Activated T-cell treated with anti-CD3 and anti-CD28 coated beads, Interleukin-2, amount 50 U/mL, for 1 hour (primary cell): ENCODE results near the gene ZFP14.

Experiments used
- DNase-seq: peaks from one replicate; pipeline ENCODE4 v3.0.0-alpha.2; 2020

Gene ZFP14

GRCh38 chr19:36378625-36379509, at the start of gene ZFP14:
Gene ZFP14, minus strand, starts transcription at chr19:36379201. Its CDS starts 11,309 bp downstream, at chr19:36367892.
- DNase-seq: peak; percentile 94

- no peak for DNase-seq
Measured at GRCh38 chr19:36423925-36424324, 44.9 kb upstream of the ZFP14 start.

GRCh38 chr19:36421749-36422481, 42.9 kb upstream of the ZFP14 start:
- DNase-seq: no peak

DNA sequence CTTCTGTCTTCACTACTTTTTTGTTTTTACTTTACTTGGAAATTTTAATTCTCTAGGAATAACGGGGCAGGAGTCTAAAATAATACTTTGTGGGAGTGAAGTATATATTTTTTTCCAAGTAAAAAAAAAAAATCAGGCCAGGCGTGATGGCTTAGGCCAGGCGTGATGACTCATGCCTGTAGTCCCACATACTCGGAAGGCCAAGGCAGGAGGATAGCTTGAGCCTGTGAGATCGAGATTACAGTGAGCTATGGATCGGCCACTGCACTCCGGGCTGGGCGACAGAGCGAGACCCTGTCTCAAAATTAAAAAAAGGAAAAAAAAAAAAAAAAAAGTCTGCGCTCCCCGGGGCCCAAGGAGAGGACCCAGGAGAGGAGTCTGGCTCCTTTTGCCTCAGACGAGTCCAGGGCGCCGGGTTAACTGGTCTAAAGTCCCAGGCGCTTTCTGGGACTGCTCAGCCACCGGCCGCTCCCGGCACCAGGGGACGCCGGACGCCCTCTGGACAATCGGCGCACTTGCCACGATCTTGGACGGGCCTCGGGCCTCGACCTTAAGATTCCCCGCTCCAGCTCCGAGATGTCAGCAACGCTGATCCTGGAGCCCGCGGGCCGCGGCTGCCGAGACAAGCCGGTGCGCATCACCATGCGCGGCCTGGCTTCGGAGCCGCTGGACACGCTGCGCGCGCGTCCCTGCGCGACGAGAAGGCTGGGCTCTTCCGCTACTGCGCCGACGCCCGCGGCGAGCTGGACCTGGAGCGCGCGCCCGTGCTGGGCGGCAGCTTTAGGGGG, 42.2 kb upstream of the ZFP14 start:
- DNase-seq: peak; percentile 14

DNA sequence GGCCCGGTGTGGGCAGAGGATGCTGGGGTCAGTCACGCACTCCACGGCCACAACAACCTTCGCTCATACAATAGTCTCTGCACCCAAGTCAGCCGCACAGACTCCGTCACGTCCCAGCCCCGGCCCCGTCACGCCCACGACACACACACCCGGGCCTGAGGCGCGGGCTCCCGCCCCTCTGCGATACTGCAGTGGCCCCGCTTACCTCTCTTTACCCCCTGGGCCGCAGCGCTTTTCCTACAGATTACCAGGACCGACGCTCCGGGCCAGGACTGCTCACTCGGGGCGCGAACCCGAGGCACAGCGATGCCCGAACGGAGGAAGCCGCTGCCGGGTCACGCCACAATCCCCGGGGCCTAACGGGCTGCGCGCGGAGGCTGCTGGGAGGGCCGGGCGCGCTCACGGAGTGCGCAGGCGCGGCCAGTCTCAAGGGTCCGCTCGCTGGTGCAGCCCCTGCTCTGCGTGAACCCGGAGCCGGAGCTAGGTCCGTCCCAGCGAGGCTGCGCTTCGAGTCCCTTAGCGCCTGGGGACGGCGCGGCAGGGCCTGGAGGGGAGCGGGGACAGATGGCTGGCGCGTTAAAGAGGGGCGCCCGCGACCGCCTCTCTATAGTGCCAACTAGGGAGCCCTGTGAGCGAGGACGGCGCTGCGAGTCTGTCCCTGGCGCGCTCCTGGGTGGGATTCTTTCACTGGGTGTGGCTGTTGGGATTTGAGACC, 39.4 kb upstream of the ZFP14 start, which contains the start of gene ZFP82:
TSS of gene ZFP82 (minus strand) at position 358 of the 715 bp plus-strand sequence. CDS start 8,855 bp downstream, outside the sequence.
- peak; percentile 80 for DNase-seq

DNA sequence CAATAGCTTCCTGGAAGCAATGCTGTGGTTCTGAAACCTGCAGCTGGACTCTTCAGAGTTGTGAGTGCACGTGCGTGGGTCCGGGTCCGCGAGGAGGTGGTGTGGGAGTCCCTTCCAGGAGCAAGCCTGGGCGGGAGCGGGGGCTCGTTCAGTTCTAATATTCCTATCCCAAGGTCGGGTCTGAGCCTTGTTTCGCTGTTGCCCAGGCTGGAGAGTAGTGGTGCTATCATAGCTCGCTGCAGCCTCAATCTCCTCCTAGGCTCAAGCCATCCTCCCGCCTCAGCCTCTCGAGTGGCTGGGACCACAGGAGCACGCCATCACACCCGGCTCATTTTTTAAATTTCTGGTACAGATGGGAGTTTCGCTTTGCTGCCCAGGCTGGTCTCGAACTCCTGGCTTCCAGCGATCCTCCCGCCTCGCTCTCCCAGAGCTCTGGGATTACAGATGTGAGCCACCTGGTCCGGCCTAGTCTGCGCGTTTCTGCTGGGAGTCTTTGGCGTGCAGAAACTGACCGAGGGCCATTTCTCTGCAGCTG, 38.8 kb upstream of the ZFP14 start:
- DNase-seq: peak; percentile 19

DNA sequence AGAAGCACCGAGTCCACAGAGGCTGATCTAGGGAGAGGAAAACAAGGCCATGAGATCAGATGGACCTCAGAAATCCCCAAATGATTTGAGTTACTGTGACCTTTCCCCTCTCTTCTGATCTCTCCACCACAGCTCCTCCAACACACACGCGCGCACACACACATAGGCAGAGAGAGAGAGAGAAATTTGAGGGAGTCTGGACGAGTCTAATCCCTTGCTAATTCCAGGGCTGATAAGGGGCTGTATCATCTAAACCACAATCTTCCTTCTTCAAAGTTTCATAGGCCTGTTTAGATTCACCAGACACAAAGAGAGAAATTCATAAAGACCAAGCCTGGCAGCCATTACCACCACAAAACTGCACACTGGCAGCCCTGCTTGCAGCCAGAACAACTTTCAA, 30.8 kb upstream of the ZFP14 start:
- no peak for DNase-seq

DNA sequence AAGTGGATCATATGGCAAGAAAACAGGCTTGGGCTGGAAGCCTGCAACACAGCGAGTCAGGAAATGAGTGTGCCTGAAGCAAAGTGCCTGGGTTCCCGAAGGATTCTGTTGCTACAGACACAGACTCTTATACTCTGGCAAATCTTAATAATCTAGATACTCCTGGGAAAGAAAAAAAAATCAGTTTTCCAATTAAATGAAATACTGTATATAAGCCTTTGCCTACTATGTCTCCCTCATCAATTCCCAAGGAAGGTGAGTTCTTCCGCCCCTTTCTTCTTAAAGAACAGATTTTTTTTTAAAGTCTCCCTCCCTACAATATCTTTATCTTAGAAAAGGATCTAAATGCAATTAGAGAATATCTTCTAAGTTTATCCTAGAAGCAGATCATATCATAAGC, 29.1 kb upstream of the ZFP14 start:
- no peak for DNase-seq

DNA sequence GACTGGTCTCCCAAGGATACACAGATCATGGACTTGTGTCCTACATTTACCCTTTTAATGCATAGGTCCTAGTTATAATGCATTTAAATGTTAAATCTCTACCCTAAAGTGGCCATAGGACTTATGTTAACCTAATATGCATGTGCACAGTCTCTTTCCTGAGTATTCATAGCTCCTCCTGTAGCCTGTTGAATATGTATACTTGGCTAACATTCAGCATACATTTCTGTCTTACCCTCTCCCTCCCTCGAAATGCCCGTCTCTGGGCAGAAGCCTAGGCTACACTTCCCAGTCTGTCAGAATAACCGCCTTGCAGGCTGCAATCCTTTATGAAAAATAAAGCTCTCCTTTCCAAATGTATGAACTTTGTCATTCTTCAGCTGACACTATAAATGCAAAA, 25.5 kb upstream of the ZFP14 start:
- no peak for DNase-seq

- no peak for DNase-seq
Measured at GRCh38 chr19:36401475-36401874, 22.5 kb upstream of the ZFP14 start.

DNA sequence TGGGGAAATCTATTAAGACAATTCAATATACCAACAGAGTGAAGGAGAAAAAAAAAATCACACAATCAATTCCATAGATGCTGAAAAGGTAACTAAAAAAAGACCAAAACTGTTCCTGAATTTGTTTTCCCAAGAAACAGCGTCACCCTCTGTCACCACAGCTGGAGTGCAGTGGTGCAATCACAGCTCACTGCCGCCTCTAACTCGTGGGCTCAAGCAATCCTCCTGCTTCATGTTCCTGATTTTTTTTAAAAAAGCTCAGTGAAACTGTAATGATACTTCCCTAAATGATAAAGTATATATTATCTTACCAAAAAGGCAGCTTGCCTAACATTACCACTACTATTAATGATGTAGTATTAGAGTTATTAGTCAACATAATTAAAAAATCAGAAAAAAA, 19.6 kb upstream of the ZFP14 start:
- DNase-seq: no peak

- DNase-seq: no peak
Measured at GRCh38 chr19:36392916-36393673, 14.1 kb upstream of the ZFP14 start.

DNA sequence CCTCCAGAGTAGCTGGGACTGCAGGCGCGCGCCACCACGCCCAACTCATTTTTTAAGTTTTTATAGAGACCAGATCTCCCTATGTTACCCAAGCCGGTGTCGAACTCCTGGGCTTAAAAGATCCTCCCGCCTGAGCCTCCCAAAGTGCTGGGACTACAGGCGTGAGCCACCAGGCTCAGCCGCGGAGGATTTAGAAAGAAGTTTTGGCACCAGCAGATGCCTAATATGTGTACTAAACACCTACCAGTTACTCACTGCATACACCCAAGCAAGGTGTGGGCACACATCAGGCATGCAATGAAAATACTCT, 464 bp upstream of the ZFP14 start:
- no peak for DNase-seq

DNA sequence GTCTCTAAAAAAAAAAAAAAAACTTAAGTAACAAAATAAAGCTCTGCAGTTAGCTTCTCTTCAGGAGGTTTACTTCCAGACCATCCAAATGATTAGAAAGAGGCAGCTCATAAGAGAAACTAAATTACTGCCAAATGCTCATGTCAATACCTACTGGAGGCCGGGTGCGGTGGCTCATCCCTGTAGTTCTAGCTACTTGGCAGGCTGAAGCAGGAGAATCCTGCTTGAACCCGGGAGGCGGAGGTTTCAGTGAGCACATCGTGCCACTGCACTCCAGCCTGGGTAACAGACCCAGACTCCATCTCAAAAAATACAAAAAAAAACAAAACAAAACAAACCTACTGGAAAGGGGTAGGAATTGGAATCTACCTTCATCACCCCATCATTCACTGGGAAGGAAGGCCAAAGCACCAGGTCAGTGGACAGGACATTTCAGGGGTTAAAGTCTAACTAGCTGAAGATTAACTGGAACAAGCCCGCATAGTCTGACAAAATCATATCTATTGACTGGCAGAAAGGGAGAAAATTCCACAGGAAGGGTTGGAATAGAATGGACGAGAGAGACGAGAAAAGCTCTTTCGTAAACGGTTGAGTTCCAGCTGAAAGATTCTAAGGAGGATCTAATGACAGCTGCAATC, 1.3 kb downstream of the ZFP14 start:
- no peak for DNase-seq

GRCh38 chr19:36373638-36374156, 5.3 kb downstream of the ZFP14 start:
- DNase-seq: no peak

GRCh38 chr19:36371886-36372285, 7.1 kb downstream of the ZFP14 start:
- no peak for DNase-seq

GRCh38 chr19:36363845-36364244, 15.2 kb downstream of the ZFP14 start:
- DNase-seq: no peak

DNA sequence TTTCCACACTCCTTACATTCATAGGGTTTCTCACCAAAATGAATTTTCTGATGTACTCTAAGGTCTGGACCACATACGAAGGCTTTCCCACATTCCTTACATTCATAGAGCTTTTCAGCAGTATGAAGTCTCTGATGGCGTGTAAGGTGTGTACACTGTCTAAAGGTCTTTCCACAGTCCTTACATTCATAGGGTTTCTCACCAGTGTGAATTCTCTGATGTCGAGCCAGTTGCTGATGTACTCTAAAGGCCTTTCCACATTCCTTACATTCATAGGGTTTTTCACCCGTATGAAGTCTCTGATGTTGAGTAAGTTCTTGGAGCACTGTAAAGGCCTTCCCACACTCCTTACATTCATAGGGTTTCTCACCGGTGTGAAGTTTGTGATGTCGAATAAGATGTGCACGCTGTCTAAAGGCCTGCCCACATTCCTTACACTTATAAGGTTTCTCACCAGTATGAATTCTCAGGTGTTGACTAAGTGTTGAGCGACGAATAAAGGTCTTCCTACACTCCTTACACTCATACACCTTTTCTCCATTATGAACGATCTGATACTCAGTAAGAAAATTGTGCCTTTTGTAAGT, 38.1 kb downstream of the ZFP14 start:
- DNase-seq: no peak

GRCh38 chr19:36331353-36332228, 47.4 kb downstream of the ZFP14 start:
- peak; percentile 39 for DNase-seq
